HEK293 (cell line): ENCODE data around the gene PTS.

Experiments
- CTCF ChIA-PET: fragments of 350-600 bp; formaldehyde crosslinking; extraction: SDS; loops from one replicate; lab custom pipeline; 2021; ENCODE audit warnings: antibody characterized with exemption; lab: Yijun Ruan, JAX
- POLR2A ChIA-PET: fragments of 300-600 bp; formaldehyde crosslinking; extraction: SDS; loops from one replicate; lab custom pipeline; 2020; ENCODE audit warnings: antibody characterized with exemption, inconsistent platforms; lab: Yijun Ruan, JAX
- H3K27ac ChIP-seq: fragments of 200-500 bp; sonication (Bioruptor generic); 2 replicates; pipeline ENCODE4 v1.5.1; 2014; ENCODE audit warnings: low read depth, low read length, control low read depth, inconsistent platforms; ENCODE audit errors: extremely low read depth
- H3K36me3 ChIP-seq, 2 experiments: fragments of 200-500 bp in 1 of 2; sonication (Bioruptor generic) in 1 of 2; 1 replicate in 1 of 2; 2 replicates in 1 of 2; pipeline ENCODE4 v1.5.1; 2014 to 2017; ENCODE audit warnings: inconsistent platforms in 2 of 2, low read length in 2 of 2; ENCODE audit not compliant: control insufficient read depth in 2 of 2, insufficient read depth in 1 of 2
- H3K4me1 ChIP-seq: fragments of 200-500 bp; sonication (Bioruptor generic); 2 replicates; pipeline ENCODE4 v1.5.1; 2014; ENCODE audit warnings: mild to moderate bottlenecking, low read length, inconsistent platforms; ENCODE audit not compliant: control insufficient read depth, insufficient read depth
- H3K4me3 ChIP-seq: 2 replicates; pipeline ENCODE4 v1.5.1; 2011; ENCODE audit warnings: low read depth, mild to moderate bottlenecking, control low read depth, low read length, moderate library complexity
- H3K9me3 ChIP-seq: fragments of 200-500 bp; sonication (Bioruptor generic); 2 replicates; pipeline ENCODE4 v1.5.1; 2014; ENCODE audit warnings: low read depth, low read length, inconsistent platforms; ENCODE audit not compliant: control insufficient read depth, insufficient read depth
- HOXA7 ChIP-seq: sonication (generic); formaldehyde crosslinking; IDR thresholded peaks from 2 replicates; pipeline ENCODE4 v1.8.1; 2022; ENCODE audit warnings: missing genetic modification reagents, borderline replicate concordance
- IKZF3 ChIP-seq: fragments of 450-650 bp; IDR thresholded peaks from 2 replicates; pipeline ENCODE4 v1.5.0; 2018; ENCODE audit warnings: missing biosample characterization, mild to moderate bottlenecking, missing genetic modification characterization, moderate library complexity
- KLF7 ChIP-seq: fragments of 450-650 bp; formaldehyde crosslinking; IDR thresholded peaks from 2 replicates; pipeline ENCODE4 v1.5.1; 2016; ENCODE audit warnings: missing biosample characterization, missing genetic modification characterization, borderline replicate concordance
- KLF9 ChIP-seq: fragments of 450-650 bp; formaldehyde crosslinking; IDR thresholded peaks from 2 replicates; pipeline ENCODE4 v1.5.1; 2016; ENCODE audit warnings: missing biosample characterization, missing genetic modification characterization, low read depth
- PBX3 ChIP-seq: sonication (generic); formaldehyde crosslinking; IDR thresholded peaks from 2 replicates; pipeline ENCODE4 v1.8.1; 2022; ENCODE audit warnings: mild to moderate bottlenecking, moderate library complexity, missing genetic modification reagents
- SCRT2 ChIP-seq: fragments of 450-650 bp; formaldehyde crosslinking; IDR thresholded peaks from 2 replicates; pipeline ENCODE4 v1.5.1; 2016; ENCODE audit warnings: missing biosample characterization, missing genetic modification characterization
- SP7 ChIP-seq: fragments of 450-650 bp; formaldehyde crosslinking; IDR thresholded peaks from 2 replicates; pipeline ENCODE4 v1.5.1; 2016; ENCODE audit warnings: missing biosample characterization, missing genetic modification characterization
- ZBTB17 ChIP-seq: fragments of 450-650 bp; formaldehyde crosslinking; IDR thresholded peaks from 2 replicates; pipeline ENCODE4 v1.5.1; 2016; ENCODE audit warnings: missing biosample characterization, missing genetic modification characterization
- ZBTB8A ChIP-seq: fragments of 450-650 bp; formaldehyde crosslinking; IDR thresholded peaks from 2 replicates; pipeline ENCODE4 v1.5.1; 2016; ENCODE audit warnings: missing biosample characterization, missing genetic modification characterization
- ZIC2 ChIP-seq: fragments of 450-650 bp; formaldehyde crosslinking; IDR thresholded peaks from 2 replicates; pipeline ENCODE4 v1.5.1; 2016; ENCODE audit warnings: missing biosample characterization, missing genetic modification characterization
- ZNF18 ChIP-seq: fragments of 450-650 bp; formaldehyde crosslinking; IDR thresholded peaks from 2 replicates; pipeline ENCODE4 v1.5.1; 2016; ENCODE audit warnings: missing biosample characterization, missing genetic modification characterization
- ZNF19 ChIP-seq: fragments of 450-650 bp; formaldehyde crosslinking; IDR thresholded peaks from 2 replicates; pipeline ENCODE4; 2016; ENCODE audit warnings: missing biosample characterization, missing genetic modification characterization, low read depth
- ZNF274 ChIP-seq, 2 experiments: fragments of 200-500 bp in 1 of 2; fragments of 450-650 bp in 1 of 2; sonication (Bioruptor generic) in 1 of 2; formaldehyde crosslinking in 1 of 2; IDR thresholded peaks; 2 replicates each; pipeline versions ENCODE4 v1.5.1 to v1.6.1; 2014 to 2016; ENCODE audit warnings: borderline replicate concordance in 1 of 2, inconsistent platforms in 1 of 2, low read length in 1 of 2, missing biosample characterization in 1 of 2, missing genetic modification characterization in 1 of 2
- ZNF366 ChIP-seq: fragments of 450-650 bp; formaldehyde crosslinking; conservative IDR thresholded peaks from 2 replicates; pipeline ENCODE4 v1.5.1; 2016; ENCODE audit warnings: missing biosample characterization, missing genetic modification characterization
- ZNF404 ChIP-seq: fragments of 450-650 bp; formaldehyde crosslinking; IDR thresholded peaks from 2 replicates; pipeline ENCODE4 v1.5.1; 2017; ENCODE audit warnings: missing biosample characterization, missing genetic modification characterization
- ZNF530 ChIP-seq: fragments of 450-650 bp; formaldehyde crosslinking; IDR thresholded peaks from 2 replicates; pipeline ENCODE4 v1.5.1; 2016; ENCODE audit warnings: low read depth, missing biosample characterization, missing genetic modification characterization
- ZNF571 ChIP-seq: fragments of 450-650 bp; formaldehyde crosslinking; IDR thresholded peaks from 2 replicates; pipeline ENCODE4 v1.5.0; 2017; ENCODE audit warnings: missing biosample characterization, missing genetic modification characterization
- ZNF692 ChIP-seq: fragments of 450-650 bp; formaldehyde crosslinking; IDR thresholded peaks from 2 replicates; pipeline ENCODE4 v1.5.1; 2016; ENCODE audit warnings: missing biosample characterization, missing genetic modification characterization
- ZNF785 ChIP-seq: fragments of 450-650 bp; formaldehyde crosslinking; IDR thresholded peaks from 2 replicates; pipeline ENCODE4 v1.5.1; 2016; ENCODE audit warnings: missing biosample characterization, missing genetic modification characterization
- TF ChIP-seq, protein P1 (sequence below): fragments of 450-650 bp; formaldehyde crosslinking; IDR thresholded peaks from 2 replicates; pipeline ENCODE4 v1.5.1; 2017; ENCODE audit warnings: missing biosample characterization, missing genetic modification characterization

The PTS gene

DNA sequence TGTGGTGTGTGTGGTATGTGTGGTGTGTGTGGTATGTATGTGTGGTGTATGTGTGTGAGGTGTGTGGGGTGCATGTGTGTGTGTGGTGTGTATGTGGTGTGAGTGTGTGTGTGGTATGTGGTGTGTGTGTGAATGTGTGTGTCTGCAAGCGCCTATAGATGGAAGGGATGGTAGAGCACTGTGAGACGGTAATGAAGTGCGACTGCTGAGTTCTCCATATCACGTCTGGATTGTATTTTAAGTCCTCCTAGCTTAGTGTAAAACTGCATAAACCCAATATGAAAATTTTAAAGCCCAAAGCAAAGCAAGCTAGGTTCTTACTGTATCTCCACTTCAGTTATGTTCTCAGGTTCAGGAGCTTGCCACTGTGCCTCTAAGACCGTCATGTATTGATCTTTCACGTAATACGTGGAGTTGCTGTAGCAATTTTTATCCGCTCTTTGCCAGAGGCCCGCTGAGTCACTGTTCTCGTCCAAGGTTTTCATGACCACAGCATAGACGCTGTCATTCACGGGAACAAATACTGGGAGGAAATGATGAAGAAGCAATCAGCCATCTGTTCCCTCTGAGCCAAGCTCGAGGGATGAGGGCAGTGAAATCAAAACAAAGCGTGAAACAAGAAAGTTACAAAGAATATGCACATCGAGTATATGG lies 29.0 kb downstream of the PTS start:
- Histone ChIP-seq H3K4me3 (no peak overlapping the region), H3K4me1 (no peaks in the 10 kb centered on the region), H3K36me3 (no peaks in the 10 kb centered on the region), H3K27ac (no peak overlapping the region), H3K9me3 (no peaks in the 10 kb centered on the region)
- TF ChIP-seq, protein P1, sequence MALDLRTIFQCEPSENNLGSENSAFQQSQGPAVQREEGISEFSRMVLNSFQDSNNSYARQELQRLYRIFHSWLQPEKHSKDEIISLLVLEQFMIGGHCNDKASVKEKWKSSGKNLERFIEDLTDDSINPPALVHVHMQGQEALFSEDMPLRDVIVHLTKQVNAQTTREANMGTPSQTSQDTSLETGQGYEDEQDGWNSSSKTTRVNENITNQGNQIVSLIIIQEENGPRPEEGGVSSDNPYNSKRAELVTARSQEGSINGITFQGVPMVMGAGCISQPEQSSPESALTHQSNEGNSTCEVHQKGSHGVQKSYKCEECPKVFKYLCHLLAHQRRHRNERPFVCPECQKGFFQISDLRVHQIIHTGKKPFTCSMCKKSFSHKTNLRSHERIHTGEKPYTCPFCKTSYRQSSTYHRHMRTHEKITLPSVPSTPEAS (tag by site-specific recombination), result 0 out of 2 replicates have a peak, but pooled peaks have one; percentile 5
- TF ChIP-seq ZNF18 (tag by site-specific recombination) (peak; percentile 22; the same call in 1 of the 2 replicates), ZBTB8A (tag by site-specific recombination) (no peak)
- ChIA-PET CTCF (no interaction called here), POLR2A (no interaction called here)

- ChIA-PET CTCF (no interaction called here), POLR2A (no interaction called here)
- TF ChIP-seq SCRT2 (tag by site-specific recombination), result no peak
- no peak for TF ChIP-seq ZBTB17 (tag by site-specific recombination)
- TF ChIP-seq ZNF404 (tag by site-specific recombination), result no peak
- TF ChIP-seq, all 188 proteins: peak for 0
- H3K36me3 ChIP-seq, result no peaks in the 10 kb centered on the region
- H3K9me3 ChIP-seq, result no peaks in the 10 kb centered on the region
- no peak within 1 kb of the TSS for H3K27ac ChIP-seq
- no peaks in the 10 kb centered on the region for H3K4me1 ChIP-seq
- no peak within 1 kb of the TSS for H3K4me3 ChIP-seq
Observed at GRCh38 chr11:112260490-112260889, 34.3 kb downstream of the PTS start, which contains the start of gene PLET1. Gene PLET1 (minus strand): TSS chr11:112260860. CDS start chr11:112260589, 271 bp downstream.

DNA sequence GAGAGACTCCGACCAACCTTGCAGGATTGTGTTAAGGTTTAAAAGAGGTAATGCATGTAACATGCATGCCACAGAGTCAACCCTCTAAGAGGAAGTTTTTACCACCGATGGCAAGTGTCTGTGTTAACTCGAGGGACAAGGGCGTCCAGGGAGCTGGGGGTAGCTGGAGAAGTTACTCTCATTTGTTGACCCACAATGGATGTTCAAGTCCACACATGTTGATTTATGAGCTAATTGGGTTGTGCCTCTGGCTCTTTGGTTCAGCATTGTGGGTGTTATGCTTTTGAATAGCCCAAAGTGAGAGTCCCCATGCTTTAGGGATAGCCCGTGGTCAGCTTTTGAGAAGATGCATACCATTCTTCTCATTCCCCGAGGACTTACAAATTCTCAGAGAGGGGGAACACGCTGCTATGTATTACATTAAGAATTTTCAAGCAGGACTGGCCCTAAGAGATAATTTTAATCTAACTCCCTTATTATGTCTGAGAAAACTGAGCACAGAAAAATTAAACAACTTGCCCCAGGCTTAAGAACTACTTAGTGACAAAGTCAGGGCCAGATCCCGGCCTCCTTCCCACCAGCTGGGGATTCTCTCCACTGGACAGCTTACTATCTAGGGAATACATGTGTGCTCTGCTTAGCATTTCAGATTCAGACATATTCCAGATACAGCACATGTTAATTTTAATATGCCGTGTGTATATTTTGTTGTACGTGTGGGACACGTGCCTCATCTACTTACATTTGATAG lies 39.6 kb downstream of the PTS start:
- Histone ChIP-seq H3K36me3 (no peaks in the 10 kb centered on the region), H3K4me3 (no peak overlapping the region), H3K9me3 (no peaks in the 10 kb centered on the region), H3K27ac (no peak overlapping the region), H3K4me1 (no peaks in the 10 kb centered on the region)
- CTCF ChIA-PET, result interaction anchor here (0.7 to 2.1 kb wide), 3 partner anchors 14 to 153 kb away, joined by 3 to 8 read pairs (median 5); no protein-coding TSS in a partner anchor
- POLR2A ChIA-PET, result no interaction called here
- no peak for TF ChIP-seq ZIC2
- no peak for TF ChIP-seq ZNF530 (tag by site-specific recombination)
- no peak for TF ChIP-seq SP7 (tag by site-specific recombination)
- no peak for TF ChIP-seq ZNF366 (tag by site-specific recombination)
- TF ChIP-seq ZNF19 (tag by site-specific recombination), result no peak
- TF ChIP-seq PBX3, result no peak
- no peak for TF ChIP-seq KLF7
- TF ChIP-seq ZNF571, result no peak
- TF ChIP-seq IKZF3 (tag by site-specific recombination), result no peak
- TF ChIP-seq KLF9 (tag by site-specific recombination), result no peak
- no peak for TF ChIP-seq ZNF18 (tag by site-specific recombination)
- TF ChIP-seq ZNF785 (tag by site-specific recombination), result no peak
- TF ChIP-seq HOXA7, result no peak
- no peak for TF ChIP-seq ZNF692 (tag by site-specific recombination)
- no peak for TF ChIP-seq ZNF274 (IDR thresholded peaks at IDR 0.05; ENCODE audit: low read length)
- TF ChIP-seq ZNF274 (tag by site-specific recombination; IDR thresholded peaks at IDR 0.05; ENCODE audit: borderline replicate concordance), result no peak
